T-helper 2 cell (primary cell): Measurements from ENCODE around the gene EXOC4.

Experiments
- DNase-seq, 5 experiments: peaks; one replicate each; pipeline versions ENCODE4 v3.0.0 to v3.0.0-alpha.2; 2012 to 2022

Gene EXOC4

DNA sequence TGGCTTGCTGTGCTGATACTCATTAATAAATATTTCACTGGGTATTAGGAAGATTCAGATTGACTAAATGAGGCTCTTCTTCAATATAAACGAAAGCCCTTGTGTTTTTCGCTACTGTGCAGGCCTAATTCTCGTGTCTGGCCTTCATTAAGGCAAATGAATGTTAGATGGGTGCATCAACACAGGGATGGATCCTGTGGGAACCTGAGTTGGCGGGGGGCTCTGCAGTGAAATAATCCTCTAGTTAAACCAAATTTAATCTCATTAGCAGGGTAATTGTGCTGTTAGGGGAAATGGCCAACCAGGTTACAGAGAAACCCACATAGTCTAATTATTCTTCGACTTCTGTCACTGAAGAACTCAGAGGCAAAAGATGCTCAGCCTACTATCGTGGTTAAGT lies 548.5 kb downstream of the EXOC4 start:
- no peak for DNase-seq

DNA sequence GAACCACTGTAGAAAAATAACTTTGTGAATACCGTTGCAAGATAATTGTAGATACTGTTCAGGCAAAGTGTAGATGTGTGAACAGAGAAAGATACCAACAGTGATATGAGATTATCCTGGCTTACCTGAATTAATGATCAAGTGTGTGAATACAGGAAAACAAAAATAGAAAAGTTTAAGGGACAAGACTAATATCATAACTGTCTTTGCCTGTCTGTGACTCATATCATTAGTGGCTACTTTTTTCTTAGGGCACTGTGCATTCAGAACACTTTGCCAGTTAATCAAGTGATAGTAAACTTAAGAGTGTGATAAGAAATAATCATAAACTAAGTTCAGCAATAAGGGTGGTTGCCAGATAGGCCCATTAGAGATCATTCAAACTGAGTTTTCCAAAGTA lies 551.2 kb downstream of the EXOC4 start:
- DNase-seq = peak in 1 of 5 experiments; percentile 26

DNA sequence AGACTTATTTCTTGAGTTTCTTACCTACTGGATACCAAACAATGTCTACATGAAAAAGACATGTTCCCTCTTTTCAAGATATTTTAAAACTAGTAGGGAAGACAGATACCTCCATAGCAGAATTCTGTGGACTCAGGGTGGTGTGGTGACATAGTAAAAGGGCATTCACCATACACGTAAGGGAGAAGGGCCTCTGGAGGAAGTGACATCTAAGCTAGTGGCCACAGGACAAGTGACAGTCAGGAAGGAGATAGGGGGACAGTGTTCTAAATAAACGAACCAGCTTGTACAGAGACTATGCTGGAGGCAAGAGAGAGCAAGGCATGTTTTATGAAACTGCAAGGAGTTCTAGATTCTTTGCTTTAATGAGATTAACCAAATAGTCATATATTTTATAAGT lies 552.5 kb downstream of the EXOC4 start:
- DNase-seq = no peak

DNA sequence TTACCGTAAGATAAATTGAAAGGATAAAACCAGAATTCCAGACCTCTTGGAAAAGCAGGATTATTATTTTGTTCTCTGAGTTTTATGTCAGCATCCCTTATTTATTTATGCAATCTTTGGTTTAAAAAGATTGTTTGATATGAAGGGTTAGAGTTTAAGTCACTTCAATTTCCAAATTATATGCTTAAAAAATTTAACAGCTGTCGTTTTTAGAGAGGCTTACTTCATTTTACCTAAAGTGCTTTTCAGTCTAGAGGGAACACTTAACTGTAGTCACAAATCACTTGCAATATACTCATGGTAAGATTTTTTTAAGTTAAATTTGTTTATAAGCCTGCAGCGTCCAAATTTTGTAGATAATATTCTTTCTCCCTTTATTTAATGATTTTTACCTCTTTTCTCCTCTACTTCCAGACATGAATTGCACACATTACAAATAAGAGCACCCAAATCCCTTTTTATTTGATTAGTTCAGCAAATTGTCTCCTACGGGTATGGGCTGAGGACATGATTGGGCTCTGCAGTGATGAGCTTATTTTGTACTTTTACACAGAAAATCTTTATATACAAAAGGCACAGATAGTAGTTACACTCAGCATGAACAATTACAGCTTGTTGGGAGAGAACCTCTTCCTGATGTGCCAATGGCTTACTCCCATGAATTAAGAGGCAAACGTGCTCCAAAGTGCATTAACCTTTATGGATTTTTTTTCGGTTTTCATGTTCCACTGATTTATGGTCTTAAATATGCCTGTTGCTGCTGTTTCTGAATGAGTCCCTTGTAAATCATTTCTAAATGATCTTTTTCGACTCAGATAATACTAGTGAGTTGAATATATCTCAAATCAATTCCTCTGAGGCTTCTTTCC lies 555.0 kb downstream of the EXOC4 start:
- DNase-seq = no peak

DNA sequence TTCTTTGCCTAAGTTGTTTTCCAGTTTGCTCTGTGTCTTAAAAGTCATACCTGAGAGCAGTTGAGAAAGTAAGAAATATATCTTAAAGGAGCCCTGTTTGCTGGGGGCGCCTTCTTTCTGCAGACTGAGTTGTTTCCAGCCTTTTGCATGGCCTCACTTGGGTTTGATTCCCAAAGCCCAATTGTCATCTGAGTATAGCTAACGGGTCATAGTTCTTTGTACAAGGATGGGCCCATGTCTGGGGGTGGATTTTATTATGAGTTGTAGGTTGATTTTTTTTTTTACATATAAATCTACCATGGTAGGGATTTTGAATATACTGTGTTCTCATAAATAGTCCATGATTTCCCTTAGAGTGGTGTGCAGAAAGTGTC lies 555.6 kb downstream of the EXOC4 start:
- no peak for DNase-seq

DNA sequence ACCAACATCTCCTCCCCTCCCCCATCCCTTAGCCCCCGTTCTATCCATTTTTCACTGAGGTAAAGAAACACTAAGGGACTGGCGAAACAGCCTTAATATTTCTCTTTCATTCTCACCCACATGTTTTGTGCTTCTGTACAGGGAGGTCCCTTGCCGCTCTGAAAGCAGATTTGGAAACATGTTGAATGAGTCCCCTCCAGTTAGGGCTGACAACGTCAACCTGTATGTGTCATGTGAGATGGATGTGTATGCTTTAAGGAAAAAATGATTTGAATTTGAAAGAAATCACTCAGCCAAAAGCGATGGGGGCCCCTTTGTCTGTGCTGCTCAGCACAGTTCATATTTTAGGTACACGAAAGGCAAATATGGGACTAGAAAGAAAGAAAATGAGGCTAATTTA lies 560.0 kb downstream of the EXOC4 start:
- DNase-seq = no peak

DNA sequence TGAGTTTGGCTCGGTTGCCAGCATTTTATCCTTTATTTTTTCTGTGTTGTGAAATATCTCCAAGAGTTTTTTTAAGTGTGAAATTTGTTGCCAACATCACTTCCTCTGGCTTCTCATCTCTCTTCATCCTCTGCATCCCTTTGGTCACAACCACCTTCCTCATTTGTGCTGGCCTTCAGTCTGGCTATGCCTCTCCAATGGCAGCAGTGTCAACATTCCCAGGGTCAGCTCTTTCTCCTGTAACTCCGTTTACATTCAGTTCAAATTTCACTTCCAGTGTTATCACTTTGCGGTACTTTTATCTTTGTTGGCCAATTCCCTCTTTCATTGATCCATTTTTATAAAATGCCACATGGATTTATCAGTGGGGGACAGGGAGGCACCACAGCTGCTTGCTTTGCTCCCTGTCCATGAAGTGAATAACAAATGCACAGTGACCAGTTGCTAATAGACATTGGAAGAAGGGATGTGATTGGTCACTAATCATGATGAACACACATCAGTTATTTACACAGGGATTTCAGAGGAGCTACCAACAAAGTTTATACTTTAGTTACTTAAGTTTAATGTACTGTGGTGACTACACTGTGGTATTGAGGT lies 562.8 kb downstream of the EXOC4 start:
- DNase-seq = no peak

DNA sequence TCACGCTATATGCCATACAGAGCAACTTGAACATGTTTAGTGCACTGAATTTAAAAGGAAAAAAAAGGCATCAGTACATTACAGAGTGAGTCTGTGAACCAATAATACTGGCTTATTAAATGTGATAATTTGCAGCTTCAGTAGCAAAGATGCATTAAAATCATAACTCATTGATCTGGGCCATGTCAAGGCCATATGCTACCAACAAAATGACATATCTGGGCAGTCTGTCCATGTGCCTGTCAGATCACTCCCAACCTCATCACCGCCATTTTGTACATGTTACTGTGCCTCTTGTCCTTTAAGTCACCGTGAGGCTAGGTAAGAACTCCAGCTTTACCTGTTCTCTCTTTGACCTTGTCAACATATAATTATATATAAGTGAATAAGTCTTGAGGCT lies 566.8 kb downstream of the EXOC4 start:
- no peak for DNase-seq

DNA sequence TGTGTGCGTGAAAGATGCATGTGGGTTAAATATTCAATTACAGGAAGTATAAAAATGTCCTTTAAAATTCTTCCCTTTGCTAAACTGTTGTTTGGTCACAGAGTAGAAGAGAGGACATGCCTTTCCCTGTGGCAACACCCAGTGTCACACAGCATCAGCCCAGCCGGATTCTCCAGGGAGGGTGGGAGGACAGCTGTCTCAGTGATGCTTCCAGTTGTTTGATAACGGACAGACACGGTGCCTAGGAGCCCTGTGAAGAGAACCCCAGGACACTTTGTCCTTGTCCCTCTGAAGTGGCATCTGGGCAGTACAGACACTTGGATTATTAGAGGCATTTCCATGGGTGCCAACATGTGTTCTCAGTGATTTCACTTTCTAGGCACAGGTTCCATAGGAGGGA lies 567.7 kb downstream of the EXOC4 start:
- no peak for DNase-seq

DNA sequence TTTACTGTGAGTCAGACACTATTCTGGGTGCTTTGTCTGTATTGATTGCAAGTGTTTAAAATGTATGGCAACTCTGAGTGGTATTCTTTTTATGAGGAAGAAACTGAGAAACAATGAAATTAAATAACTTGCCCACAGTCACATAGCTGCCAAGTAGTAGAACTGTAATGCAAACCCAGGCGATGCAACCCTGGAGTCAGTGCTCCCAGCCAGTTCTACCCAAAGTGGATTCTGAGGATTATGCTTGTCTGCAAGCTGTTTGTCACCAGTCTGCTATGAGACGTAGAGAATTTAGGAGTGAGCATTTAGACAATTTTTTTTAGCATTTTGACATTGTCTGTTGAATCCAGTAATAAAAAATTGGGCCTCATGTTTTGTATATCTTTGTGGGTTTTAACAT lies 568.3 kb downstream of the EXOC4 start:
- DNase-seq = no peak

DNA sequence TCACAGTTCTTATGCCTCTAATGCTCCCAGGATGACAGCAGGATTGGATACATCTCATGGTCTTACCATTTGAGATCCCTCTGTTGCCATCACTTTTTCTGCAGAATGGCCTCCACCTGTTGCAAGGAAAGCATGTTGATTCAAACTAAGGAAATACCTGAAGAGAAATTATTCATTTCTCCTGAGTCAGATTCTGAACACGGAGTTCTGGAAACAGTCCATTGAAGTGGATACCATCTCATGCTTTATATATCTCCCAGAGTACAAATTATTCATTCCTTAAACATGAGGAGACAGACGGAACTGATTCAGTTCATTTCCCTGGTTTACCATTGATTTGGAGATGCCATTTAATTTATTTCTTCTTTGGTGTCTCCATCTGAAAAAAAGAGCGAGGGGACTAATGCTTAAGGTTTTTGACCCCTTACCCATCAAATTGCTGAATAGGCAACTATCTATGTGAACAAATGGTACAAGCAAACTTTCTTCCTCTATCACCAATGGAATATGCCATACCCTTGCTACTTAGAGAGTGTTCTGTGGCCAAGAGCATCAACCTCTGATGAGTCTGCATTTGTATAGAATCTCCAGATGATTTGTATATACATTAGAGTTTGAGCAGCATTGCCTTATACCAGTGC lies 569.2 kb downstream of the EXOC4 start:
- no peak for DNase-seq

DNA sequence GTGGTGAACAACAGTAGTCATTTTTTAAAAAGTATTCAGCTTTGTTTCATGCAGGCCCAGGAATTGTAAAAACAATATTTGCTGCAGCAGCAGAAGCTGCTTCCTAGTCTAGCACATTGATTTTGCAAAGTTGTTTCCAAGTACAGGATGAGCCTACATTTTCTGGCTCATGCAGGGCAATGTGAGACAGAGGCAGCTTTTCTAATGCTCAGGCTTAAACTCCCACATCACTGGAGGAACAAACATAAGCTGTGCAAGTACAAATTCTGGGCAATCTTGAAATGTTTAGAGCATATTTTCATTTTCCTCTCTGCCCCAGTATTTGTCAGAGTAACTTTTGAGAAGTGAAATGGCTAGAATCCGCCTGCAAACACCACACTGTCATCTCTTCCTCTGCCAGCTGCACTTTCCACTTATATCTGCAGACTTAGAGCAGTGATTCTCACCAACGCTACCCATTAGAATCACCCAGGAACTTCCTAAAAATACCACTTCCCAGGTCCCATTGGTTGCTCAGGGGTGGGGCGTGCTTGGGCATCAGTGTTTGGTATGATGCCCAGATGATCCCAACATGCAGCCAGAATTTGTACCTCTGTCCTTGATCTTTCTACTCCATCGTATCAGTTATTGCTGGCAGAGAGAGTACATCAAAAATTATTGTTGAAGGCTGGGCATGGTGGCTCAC lies 570.1 kb downstream of the EXOC4 start:
- no peak for DNase-seq

DNA sequence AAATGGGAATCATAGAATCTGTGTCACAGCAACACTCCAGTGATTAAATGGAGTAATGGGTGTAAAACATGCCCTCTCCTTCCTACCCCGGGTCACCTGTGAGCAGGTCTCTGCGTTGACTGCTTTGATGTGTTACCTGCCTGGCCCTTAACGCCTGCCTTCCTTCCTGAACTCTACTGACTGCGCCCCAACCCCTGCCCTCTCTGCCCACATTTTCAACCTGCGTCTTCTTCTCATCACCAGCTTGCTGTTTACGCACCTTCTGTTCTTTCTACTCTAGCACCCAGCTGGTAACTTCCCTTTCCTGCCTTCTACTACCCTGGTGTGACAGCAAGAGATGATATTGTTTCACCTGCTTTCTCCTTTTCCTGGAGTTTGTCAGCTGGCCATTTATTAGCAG lies 571.3 kb downstream of the EXOC4 start:
- DNase-seq = no peak

DNA sequence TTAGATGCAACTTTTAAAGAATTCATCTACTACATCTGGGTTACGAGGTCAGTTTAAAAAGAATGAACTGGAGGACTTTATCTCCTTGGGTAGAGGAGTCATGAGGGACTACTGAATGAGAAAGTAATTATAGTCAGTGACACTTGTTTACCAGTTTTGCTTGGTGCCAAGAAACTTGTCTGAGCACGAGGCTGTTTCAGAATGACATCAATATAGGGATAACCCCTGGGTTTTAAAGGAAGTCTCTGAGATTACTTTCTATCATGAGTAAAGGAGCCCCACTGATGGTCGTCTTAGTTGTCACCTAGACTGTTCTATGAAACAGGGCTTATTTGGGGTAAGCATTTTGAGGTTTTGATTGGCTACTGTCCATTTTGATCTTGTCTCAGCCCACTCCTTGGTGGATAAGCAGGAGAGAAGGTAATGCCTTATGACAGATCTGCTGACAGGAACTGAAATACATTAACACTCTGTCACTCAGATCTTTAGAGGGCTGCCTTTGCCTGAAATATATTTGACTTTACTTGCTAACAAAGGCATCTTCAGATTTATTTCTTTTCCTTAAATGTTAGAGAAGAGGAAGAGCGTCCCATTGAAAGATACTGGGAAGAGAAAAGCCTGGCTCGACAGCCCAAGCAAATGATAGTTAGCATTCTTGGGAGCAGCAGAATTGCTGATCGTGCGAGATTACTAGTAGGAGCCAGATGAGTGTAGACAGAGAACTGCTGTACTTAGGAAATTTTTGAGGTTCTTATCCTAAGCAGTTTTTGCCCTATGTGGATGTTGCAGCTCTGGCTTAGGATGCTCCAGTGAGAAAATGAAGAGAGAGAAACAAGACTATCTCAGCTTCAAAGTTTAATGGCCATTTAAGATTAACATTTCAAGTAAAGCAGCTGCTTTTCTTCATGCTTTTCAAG lies 575.1 kb downstream of the EXOC4 start:
- DNase-seq = peak in 1 of 5 experiments; percentile 16

DNA sequence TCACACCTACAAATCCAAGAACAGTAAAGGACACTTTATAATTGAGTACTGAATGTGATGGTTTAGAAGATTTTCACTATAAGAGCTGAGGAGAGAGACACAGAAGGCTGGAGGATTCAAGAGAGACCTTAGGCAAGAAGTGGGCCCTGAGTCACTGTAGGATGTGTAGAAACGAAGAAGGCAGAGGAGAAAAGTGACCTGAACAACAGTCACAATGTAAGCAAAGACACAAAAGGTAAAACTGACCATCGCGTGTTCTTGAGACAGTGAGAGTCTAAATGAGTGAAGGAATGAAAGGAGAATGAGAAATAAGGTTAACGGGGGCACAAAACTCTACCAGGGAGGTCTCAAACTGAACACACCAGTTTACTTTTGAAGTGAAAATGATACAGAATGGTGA lies 576.0 kb downstream of the EXOC4 start:
- DNase-seq = no peak

DNA sequence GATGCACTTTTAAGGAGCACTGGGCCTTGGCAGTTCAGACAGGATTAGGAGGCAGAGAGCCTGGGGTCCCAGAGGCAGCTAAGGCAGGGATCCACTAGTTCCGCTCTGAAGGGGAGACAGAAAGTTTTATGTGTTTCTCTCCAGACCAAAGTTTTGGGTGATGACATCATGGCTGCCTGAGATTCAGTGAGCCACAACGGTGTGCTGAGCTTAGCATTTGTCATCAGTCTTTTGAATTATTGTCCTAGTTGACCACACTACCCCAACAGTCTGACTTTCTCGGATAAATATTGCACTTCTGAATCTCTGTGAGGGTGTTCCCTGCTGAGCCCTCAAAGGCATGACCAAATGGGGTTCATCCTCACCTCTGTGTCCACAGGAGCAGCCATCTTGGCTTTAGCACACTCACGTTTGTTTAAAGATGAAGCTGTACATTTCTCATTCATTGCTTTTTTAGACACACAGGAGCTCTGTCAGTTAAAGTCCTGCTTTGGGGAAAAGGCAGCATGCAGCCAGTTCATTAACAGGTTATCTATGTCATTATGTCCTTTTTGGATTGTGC lies 576.5 kb downstream of the EXOC4 start:
- no peak for DNase-seq

DNA sequence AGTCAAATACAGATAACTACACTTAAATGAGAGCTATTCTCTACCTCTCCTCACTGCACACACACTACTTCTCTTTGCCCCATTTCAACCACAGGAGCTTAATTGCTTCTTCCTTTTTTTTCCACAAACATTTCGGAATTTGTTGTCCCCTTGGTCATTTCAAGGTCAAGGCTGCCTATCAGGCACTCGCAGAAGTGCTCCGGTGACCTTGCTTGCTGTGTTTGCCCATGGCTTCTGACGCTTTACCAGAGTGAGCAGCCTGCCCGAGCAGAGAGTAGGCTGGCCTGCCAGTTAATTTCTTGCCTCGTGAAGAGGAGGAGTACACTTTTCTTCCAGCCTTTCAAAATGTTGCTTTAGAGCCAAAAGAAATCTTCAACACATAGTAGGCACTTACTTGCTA lies 577.2 kb downstream of the EXOC4 start:
- DNase-seq = no peak

DNA sequence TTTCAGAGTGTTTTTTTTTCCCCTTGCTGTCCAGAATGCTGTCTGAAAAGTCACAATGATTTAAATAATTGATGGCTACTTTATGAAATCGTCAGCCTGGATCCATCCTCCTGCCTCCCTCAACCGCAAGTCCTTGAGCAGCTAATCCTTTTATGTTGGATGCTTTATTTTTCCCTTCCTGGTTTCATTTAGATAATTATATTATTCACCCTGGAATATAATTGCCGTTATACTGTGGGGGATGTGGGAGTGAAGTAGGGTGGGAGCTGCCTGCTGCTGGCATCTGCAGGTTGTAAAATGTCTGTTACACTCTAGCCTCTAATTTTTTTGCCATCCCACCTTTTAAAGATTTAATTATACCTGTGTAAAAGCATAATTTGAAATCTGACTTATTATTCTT lies 583.8 kb downstream of the EXOC4 start:
- DNase-seq = no peak

DNA sequence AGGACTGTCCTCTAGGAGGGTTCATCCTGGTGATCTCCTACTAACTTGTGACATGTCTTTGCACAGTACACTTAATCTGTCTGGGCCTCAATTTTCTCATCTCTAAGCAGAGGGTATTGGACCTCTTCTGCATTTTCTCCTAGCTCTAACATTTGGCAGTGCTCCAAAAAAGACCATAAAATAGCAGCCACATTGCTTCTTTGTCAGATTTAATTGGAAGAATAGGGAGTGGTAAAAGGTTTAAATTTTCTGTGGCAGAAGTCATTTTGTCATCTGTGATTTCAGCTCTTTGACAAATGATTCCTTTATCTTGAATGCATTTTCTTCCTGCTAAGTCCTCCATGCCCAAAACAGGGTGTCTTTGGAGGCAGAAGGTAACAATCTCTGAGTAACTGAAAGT lies 584.3 kb downstream of the EXOC4 start:
- DNase-seq = no peak

DNA sequence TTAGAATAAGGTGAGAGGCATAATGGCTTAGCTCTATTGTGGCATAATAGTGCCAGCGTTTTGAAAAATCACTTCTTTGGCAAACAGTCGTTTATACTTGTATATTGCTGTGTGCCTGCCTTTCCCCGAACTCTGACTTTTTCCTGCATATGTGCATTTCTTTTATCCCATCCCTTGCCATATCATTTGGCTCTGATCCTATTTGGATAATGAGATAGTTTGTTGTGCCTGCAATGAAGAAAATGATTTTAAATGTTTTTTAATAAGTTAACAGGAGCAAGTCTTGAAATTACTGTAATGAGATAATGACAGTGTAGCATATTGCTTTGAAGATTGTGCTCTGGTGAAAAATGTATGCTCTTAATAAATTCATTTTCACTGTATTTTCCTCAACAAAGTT lies 586.2 kb downstream of the EXOC4 start:
- no peak for DNase-seq

DNA sequence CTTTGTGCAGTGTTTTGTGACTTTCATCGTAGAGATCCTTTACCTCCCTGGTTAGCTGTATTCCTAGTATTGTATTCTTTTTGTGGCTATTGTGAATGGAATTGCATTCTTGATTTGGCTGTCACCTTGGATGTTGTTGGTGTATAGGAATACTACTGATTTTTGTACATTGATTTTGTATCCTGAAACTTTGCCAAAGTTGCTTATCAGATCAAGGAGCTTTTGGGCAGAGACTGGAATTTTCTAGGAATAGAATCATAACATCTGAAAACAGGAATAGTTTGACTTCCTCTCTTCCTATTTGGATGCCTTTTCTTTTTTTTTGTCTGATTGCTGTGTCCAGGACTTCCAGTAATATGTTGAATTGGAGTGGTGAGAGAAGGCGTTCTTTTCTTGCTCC lies 590.5 kb downstream of the EXOC4 start:
- DNase-seq = no peak

DNA sequence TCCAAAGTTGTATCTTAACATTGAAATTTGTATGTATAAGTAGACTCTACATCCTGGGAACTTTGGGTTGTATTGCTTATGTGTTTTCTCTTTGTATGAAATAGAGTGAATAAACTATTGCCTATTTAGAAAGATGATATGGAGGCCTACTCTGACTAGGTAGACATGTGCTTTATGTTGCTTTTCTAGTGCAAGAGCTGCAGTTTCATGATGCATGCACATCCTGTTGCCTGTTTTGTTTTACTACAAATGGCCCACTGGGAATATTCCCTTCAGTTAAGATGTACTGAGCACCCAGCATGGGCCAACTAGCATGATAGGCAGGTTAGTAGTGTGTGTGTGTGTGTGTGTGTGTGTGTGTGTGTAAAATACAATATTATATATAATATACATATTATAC lies 592.1 kb downstream of the EXOC4 start:
- DNase-seq = no peak
